ENCODE data around the gene HLA-DQB2.

GRCh38 chr6:32807020-32807580 lies 43.8 kb upstream of the HLA-DQB2 start:
- TF ChIP-seq ZNF425 (CRISPR knock-in tag; conservative IDR thresholded peaks at IDR 0.05) (no peak), TP53 (CRISPR knock-in tag; IDR thresholded peaks at IDR 0.05) (no peak), CTCF (IDR thresholded peaks at IDR 0.05) (no peak), NR3C1 (CRISPR knock-in tag; conservative IDR thresholded peaks at IDR 0.05; ENCODE audit: low read depth) (no peak), GABPB1 (CRISPR knock-in tag; IDR thresholded peaks at IDR 0.05) (no peak), FOXK1 (CRISPR knock-in tag; IDR thresholded peaks at IDR 0.05) (no peak)
- TF ChIP-seq, protein P1, sequence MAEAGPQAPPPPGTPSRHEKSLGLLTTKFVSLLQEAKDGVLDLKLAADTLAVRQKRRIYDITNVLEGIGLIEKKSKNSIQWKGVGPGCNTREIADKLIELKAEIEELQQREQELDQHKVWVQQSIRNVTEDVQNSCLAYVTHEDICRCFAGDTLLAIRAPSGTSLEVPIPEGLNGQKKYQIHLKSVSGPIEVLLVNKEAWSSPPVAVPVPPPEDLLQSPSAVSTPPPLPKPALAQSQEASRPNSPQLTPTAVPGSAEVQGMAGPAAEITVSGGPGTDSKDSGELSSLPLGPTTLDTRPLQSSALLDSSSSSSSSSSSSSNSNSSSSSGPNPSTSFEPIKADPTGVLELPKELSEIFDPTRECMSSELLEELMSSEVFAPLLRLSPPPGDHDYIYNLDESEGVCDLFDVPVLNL (CRISPR knock-in tag; IDR thresholded peaks at IDR 0.05; ENCODE audit: borderline replicate concordance, low read depth), result no peak
- TF ChIP-seq, protein P2, sequence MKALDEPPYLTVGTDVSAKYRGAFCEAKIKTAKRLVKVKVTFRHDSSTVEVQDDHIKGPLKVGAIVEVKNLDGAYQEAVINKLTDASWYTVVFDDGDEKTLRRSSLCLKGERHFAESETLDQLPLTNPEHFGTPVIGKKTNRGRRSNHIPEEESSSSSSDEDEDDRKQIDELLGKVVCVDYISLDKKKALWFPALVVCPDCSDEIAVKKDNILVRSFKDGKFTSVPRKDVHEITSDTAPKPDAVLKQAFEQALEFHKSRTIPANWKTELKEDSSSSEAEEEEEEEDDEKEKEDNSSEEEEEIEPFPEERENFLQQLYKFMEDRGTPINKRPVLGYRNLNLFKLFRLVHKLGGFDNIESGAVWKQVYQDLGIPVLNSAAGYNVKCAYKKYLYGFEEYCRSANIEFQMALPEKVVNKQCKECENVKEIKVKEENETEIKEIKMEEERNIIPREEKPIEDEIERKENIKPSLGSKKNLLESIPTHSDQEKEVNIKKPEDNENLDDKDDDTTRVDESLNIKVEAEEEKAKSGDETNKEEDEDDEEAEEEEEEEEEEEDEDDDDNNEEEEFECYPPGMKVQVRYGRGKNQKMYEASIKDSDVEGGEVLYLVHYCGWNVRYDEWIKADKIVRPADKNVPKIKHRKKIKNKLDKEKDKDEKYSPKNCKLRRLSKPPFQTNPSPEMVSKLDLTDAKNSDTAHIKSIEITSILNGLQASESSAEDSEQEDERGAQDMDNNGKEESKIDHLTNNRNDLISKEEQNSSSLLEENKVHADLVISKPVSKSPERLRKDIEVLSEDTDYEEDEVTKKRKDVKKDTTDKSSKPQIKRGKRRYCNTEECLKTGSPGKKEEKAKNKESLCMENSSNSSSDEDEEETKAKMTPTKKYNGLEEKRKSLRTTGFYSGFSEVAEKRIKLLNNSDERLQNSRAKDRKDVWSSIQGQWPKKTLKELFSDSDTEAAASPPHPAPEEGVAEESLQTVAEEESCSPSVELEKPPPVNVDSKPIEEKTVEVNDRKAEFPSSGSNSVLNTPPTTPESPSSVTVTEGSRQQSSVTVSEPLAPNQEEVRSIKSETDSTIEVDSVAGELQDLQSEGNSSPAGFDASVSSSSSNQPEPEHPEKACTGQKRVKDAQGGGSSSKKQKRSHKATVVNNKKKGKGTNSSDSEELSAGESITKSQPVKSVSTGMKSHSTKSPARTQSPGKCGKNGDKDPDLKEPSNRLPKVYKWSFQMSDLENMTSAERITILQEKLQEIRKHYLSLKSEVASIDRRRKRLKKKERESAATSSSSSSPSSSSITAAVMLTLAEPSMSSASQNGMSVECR (CRISPR knock-in tag; IDR thresholded peaks at IDR 0.05; ENCODE audit: borderline replicate concordance), result no peak
